ENCODE data around the gene LDHAL6B. TPM values are rescaled to one million over a fixed set of nuclear protein-coding genes. Genes with fewer than 3 reads are reported as not detected.

LDHAL6B gene
- total and polyA plus RNA-seq, 4 donors, result 0.05 TPM; not detected in 3

DNA sequence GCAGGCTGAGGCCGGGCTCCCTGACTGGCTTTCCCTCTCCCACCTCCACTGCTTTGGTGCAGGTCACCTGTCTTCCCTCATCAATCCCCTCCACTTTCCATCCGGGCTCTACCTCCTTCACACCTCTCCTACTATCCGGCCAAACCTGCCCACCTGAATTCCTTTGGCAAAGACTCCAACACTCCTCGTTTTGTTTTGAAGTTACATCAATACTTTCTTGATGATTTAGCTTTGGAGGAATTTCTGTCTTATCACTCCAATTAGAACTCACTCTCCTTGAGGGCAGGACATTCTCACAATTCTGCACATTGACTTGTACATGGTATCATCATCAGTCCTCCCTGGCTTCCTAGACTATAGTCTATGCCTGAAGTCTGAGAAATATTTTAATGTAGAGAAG, 20.4 kb downstream of the LDHAL6B start:
- DNase-seq, result no peak
- 87 to 91% methylated on average over 4 of the region's 4 CpGs for WGBS, 2 donors
- Histone ChIP-seq H3K4me3 (no peak overlapping the region), H3K9ac (ENCODE audit: insufficient read depth in 1 of 2, low read length in 2 of 2) (no peak overlapping the region), H3K27me3 (ENCODE audit: control insufficient read depth in 3 of 3, insufficient read depth in 3 of 3, low read length in 2 of 3) (no peaks in the 10 kb centered on the region), H3K36me3 (ENCODE audit: control insufficient read depth in 4 of 4, insufficient read depth in 4 of 4, low read length in 4 of 4) (peaks cover 0 to 17% (median 1%) of the 10 kb centered on the region in 4 donors), H3K4me1 (ENCODE audit: control insufficient read depth in 5 of 5, insufficient read depth in 5 of 5, low read length in 5 of 5) (peaks cover 0 to 6% (median 0%) of the 10 kb centered on the region in 5 donors), H3K9me3 (ENCODE audit: control insufficient read depth in 4 of 4, insufficient read depth in 3 of 4, low read length in 3 of 4) (peaks cover 0 to 2% (median 0%) of the 10 kb centered on the region in 4 donors), H3K27ac (ENCODE audit: low read depth in 1 of 2, low read length in 1 of 2) (no peak overlapping the region)
- ATAC-seq (ENCODE audit: insufficient read depth, low FRiP score), result no peak
- TF ChIP-seq CTCF (IDR thresholded peaks at IDR 0.05; ENCODE audit: control extremely low read depth, extremely low read depth), result no peak

DNA sequence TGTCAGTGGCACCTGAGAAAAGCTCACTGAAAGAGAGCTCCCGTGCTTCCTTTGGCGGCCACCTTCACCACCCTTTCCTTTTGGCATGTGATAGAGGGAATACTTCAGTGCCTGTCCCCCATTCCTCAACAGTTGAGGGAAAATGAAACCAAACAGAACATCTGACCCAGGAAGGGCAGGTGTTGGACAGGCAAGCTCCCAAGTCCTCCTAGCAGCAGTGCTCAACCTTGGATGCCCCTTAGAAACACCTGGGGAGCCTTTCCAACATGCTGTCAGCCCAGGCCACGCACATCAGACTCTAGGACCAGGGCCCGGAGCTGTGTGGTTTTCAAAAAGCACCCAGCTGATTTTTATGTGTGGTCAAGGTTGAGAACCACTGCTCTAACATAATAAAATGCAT, 22.4 kb downstream of the LDHAL6B start:
- Histone ChIP-seq H3K4me3 (no peak overlapping the region), H3K9me3 (ENCODE audit: control insufficient read depth in 4 of 4, insufficient read depth in 3 of 4, low read length in 3 of 4) (peaks cover 0 to 2% (median 0%) of the 10 kb centered on the region in 4 donors), H3K9ac (ENCODE audit: insufficient read depth in 1 of 2, low read length in 2 of 2) (no peak overlapping the region), H3K4me1 (ENCODE audit: control insufficient read depth in 5 of 5, insufficient read depth in 5 of 5, low read length in 5 of 5) (peaks cover 0 to 13% (median 0%) of the 10 kb centered on the region in 5 donors), H3K27me3 (ENCODE audit: control insufficient read depth in 3 of 3, insufficient read depth in 3 of 3, low read length in 2 of 3) (no peaks in the 10 kb centered on the region), H3K36me3 (ENCODE audit: control insufficient read depth in 4 of 4, insufficient read depth in 4 of 4, low read length in 4 of 4) (peaks cover 0 to 11% (median 0%) of the 10 kb centered on the region in 4 donors), H3K27ac (ENCODE audit: low read depth in 1 of 2, low read length in 1 of 2) (no peak overlapping the region)
- 93 to 96% methylated on average over 4 of the region's 4 CpGs for WGBS, 2 donors
- TF ChIP-seq CTCF (IDR thresholded peaks at IDR 0.05; ENCODE audit: control extremely low read depth, extremely low read depth), result no peak
- no peak for ATAC-seq (ENCODE audit: insufficient read depth, low FRiP score)
- no peak for DNase-seq

DNA sequence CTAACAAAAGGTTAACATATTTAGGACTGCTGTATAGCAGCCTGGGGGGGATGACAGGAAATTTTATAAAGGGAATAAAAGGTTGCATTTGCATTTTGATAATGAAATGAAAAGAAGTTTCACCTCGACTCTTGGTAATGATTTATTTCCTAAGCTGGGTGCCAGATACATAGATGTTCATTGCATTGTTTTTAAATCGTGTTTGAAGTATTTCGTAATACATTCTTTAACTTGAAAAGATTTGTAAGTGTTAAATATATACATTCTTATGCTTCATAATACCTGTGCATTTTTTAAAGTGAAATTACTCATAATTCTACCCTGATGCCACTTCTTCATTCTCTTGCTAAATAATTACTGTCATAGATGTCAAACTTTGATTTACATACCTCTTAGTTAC, 22.8 kb downstream of the LDHAL6B start:
- Histone ChIP-seq H3K4me1 (ENCODE audit: control insufficient read depth in 5 of 5, insufficient read depth in 5 of 5, low read length in 5 of 5) (peaks cover 0 to 12% (median 0%) of the 10 kb centered on the region in 5 donors), H3K4me3 (no peak overlapping the region), H3K27me3 (ENCODE audit: control insufficient read depth in 3 of 3, insufficient read depth in 3 of 3, low read length in 2 of 3) (no peaks in the 10 kb centered on the region), H3K9ac (ENCODE audit: insufficient read depth in 1 of 2, low read length in 2 of 2) (no peak overlapping the region), H3K27ac (ENCODE audit: low read depth in 1 of 2, low read length in 1 of 2) (no peak overlapping the region), H3K36me3 (ENCODE audit: control insufficient read depth in 4 of 4, insufficient read depth in 4 of 4, low read length in 4 of 4) (peaks cover 0 to 7% (median 0%) of the 10 kb centered on the region in 4 donors), H3K9me3 (ENCODE audit: control insufficient read depth in 4 of 4, insufficient read depth in 3 of 4, low read length in 3 of 4) (peaks cover 0 to 2% (median 0%) of the 10 kb centered on the region in 4 donors)
- DNase-seq, result no peak
- no peak for TF ChIP-seq CTCF (IDR thresholded peaks at IDR 0.05; ENCODE audit: control extremely low read depth, extremely low read depth)
- no peak for ATAC-seq (ENCODE audit: insufficient read depth, low FRiP score)
- 72 to 80% methylated on average over 3 of the region's 3 CpGs for WGBS, 2 donors

GRCh38 chr15:59230531-59231055, 23.9 kb downstream of the LDHAL6B start:
- 85 to 92% methylated on average over 2 of the region's 2 CpGs for WGBS, 2 donors
- no peak overlapping the region for H3K9ac ChIP-seq (ENCODE audit: insufficient read depth in 1 of 2, low read length in 2 of 2)

More at GRCh38 chr15:59230531-59231055, 23.9 kb downstream of the LDHAL6B start:
- Histone ChIP-seq H3K9me3 (ENCODE audit: control insufficient read depth in 4 of 4, insufficient read depth in 3 of 4, low read length in 3 of 4) (peaks cover 0 to 2% (median 0%) of the 10 kb centered on the region in 4 donors), H3K4me3 (no peak overlapping the region), H3K27me3 (ENCODE audit: control insufficient read depth in 3 of 3, insufficient read depth in 3 of 3, low read length in 2 of 3) (no peaks in the 10 kb centered on the region), H3K27ac (ENCODE audit: low read depth in 1 of 2, low read length in 1 of 2) (no peak overlapping the region), H3K36me3 (ENCODE audit: control insufficient read depth in 4 of 4, insufficient read depth in 4 of 4, low read length in 4 of 4) (peaks cover 0 to 6% (median 0%) of the 10 kb centered on the region in 4 donors), H3K4me1 (ENCODE audit: control insufficient read depth in 5 of 5, insufficient read depth in 5 of 5, low read length in 5 of 5) (peaks cover 0 to 12% (median 0%) of the 10 kb centered on the region in 5 donors)
- DNase-seq, result no peak
- no peak for ATAC-seq (ENCODE audit: insufficient read depth, low FRiP score)
- TF ChIP-seq CTCF (IDR thresholded peaks at IDR 0.05; ENCODE audit: control extremely low read depth, extremely low read depth), result no peak

All from lung (tissue), 12 donors.